CD4-positive, alpha-beta T cell treated with Interleukin-17A for 4 hours (primary cell): ENCODE measurements around the gene PABPN1.
"Not testable (repeated sequence)": the region's sequence is repeated elsewhere in the genome, so short reads cannot be mapped to it uniquely, and the experiment has no call there.

Source experiments
- DNase-seq: peaks from one replicate; pipeline ENCODE4 v3.0.0-alpha.2; 2020; ENCODE audit warnings: mixed read lengths

Gene PABPN1

DNA sequence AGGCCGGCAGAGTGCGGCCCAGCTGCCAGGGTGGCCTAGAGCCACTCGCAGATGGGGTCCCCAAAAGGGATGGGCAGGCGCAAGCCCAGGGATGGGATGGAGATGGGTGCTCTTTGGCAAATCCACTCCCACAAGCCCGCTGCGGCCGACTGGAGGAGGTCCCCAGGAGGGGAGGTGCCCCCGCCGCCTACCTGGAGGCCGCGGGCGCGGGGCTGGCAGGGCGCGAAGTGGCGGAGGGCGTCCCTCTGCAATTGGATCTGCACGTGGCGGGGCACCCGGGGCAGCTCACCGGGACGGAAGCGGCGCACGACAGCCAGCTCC is 19.3 kb upstream of the PABPN1 start:
- DNase-seq, result peak; percentile 67

GRCh38 chr14:23302290-23303225 is 18.7 kb upstream of the PABPN1 start, which contains the start of gene PPP1R3E:
TSS of gene PPP1R3E (minus strand) at chr14:23302859. CDS start at chr14:23302576, 283 bp downstream.
- peak; percentile 95 for DNase-seq

- no peak for DNase-seq
Observed at GRCh38 chr14:23306412-23307145, 14.7 kb upstream of the PABPN1 start, which contains the start of gene BCL2L2. TSS of gene BCL2L2 (plus strand) at chr14:23306833. CDS start at chr14:23307768, 935 bp downstream.

DNA sequence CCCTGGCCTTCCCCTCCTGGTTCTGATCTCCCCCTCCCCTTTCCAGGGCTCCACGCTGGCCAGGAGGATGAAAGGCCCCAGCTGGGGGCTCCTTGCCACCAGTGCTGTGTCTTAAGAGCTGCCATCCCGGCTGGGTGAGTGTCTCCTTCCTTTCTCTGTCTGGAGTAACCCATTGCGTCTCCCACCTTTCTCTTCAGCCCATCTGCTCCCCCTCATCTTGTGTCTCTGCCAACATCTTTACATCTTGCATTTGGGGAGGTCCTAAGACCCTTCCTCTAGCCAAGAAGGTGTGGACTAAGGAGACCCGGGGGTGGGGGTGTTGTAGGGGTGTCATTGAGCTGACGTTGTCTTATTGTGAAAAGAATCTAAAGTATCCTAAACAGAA is 14.1 kb upstream of the PABPN1 start:
- DNase-seq, result no peak

DNA sequence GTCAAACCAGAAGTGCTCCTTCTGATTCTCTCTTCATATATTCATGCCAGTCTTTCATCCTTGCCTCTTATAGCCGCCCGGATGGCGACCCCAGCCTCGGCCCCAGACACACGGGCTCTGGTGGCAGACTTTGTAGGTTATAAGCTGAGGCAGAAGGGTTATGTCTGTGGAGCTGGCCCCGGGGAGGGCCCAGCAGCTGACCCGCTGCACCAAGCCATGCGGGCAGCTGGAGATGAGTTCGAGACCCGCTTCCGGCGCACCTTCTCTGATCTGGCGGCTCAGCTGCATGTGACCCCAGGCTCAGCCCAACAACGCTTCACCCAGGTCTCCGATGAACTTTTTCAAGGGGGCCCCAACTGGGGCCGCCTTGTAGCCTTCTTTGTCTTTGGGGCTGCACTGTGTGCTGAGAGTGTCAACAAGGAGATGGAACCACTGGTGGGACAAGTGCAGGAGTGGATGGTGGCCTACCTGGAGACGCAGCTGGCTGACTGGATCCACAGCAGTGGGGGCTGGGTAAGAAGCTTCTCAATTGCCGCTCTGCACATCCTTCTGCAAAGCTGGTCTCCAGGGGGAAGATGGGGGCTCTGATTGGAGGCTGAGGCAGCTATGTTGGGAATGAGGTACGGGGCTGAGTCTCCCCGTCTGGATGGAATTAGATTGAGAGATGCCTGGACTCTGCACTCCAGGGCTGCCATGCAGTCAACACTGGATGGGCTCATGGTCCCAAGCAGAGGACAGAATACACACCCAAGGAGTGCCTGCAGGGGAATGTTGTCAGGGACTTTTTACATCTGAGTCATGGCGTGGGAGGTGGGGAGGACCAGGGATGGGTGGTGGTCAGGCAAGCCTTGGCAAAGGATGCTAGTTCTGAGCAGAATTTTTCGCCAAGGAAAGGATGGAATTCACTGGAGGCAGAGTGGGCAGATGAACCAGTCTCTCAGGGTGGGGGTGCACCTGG is 13.3 kb upstream of the PABPN1 start:
- no peak for DNase-seq

GRCh38 chr14:23308721-23309445 is 12.4 kb upstream of the PABPN1 start:
- no peak for DNase-seq

GRCh38 chr14:23310546-23310945 is 10.7 kb upstream of the PABPN1 start:
- DNase-seq, result no peak

- DNase-seq, result no peak
Observed at GRCh38 chr14:23316300-23316699, 5.0 kb upstream of the PABPN1 start.

GRCh38 chr14:23319746-23320583 is 1.3 kb upstream of the PABPN1 start:
- DNase-seq, result no peak

DNA sequence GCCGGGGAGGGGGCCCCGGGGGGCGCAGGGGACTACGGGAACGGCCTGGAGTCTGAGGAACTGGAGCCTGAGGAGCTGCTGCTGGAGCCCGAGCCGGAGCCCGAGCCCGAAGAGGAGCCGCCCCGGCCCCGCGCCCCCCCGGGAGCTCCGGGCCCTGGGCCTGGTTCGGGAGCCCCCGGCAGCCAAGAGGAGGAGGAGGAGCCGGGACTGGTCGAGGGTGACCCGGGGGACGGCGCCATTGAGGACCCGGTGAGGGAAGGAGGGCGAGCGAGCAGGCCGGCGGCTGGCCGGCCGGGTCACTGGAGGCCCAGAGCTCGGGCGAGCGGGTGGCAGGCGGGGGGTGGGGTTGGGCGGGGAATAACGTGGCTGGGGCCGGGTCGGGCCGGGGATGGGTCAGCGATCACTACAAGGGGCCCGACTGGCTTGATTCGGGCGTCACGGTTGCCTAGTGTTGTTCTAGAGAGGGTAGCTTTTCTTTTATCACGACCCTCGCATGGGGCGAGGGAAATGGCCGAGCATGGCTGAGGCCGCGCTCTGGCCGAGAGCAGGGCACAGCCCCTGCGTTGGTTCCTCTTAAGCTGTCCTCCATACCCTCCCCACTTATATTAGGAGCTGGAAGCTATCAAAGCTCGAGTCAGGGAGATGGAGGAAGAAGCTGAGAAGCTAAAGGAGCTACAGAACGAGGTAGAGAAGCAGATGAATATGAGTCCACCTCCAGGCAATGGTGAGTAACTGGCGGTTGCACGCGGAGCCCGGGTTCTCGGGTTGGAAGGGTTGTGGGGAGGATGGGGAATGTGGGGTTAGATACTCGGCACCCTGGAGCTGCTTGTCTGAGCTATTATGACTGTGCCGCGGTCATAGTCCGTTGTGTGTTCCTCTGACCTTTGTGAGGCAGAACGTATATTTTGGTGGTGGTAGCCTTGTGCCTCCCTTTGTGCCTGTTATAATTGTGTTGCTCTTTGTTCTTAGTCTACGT is 603 bp downstream of the PABPN1 start:
- DNase-seq, result peak; percentile 49

DNA sequence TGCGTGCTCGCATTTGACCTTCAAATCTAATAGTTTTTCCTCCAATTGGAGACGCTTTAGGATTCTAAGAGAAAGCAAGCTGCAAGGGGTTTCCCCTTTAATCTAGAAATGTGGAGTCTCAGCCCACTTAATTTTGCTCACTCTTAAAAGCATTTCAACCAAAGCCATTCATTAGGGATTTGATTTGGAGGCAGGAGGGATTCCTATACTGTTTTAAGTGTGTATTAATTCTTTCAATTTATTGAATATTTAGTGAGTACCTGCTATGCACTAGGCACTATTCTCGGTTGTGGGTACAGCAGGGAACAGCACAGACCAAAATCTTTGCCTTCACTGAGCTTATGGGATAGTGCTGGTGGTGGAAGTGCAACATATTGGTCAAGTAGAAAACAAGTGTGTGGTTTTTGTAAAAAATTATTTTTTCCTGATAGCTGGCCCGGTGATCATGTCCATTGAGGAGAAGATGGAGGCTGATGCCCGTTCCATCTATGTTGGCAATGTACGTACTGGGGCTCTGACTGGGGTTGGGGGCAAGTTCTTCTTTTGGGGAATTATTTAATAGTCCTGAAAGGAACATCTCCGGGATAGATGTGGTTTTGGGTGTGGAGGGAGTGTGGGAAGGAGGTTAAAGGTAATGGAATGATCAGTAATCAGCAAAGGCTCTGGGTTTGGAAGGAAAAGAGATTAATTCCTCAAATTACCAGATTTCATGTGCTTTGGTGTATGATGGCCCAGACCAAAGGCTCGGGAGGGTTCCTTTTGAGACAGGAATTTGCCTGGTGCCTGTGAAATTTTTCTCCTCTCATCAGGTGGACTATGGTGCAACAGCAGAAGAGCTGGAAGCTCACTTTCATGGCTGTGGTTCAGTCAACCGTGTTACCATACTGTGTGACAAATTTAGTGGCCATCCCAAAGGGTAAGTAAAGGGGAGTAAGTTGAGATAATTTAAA is 1.6 kb downstream of the PABPN1 start:
- no peak for DNase-seq

- no peak for DNase-seq
Observed at GRCh38 chr14:23323838-23324454, 2.7 kb downstream of the PABPN1 start.

DNA sequence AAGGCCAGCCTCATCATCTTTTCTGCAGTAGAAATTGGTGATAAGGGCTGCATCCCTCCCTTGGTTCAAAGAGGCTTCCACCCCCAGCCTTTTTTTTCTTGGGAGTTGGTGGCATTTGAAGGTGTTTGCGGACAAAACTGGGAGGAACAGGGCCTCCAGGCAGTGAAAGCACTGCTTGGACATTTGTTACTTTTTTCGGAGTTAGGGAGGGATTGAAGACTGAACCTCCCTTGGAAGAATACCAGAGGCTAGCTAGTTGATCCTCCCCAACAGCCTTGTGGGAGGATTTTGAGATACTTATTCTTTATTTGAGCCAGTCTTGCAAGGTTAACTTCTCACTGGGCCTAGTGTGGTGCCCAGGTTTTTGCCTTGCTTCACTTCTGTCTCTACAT is 3.2 kb downstream of the PABPN1 start:
- DNase-seq, result no peak

- no peak for DNase-seq
Observed at GRCh38 chr14:23324993-23325392, 3.7 kb downstream of the PABPN1 start.

- not testable (repeated sequence) for DNase-seq
Observed at GRCh38 chr14:23325746-23326145, 4.5 kb downstream of the PABPN1 start.

DNA sequence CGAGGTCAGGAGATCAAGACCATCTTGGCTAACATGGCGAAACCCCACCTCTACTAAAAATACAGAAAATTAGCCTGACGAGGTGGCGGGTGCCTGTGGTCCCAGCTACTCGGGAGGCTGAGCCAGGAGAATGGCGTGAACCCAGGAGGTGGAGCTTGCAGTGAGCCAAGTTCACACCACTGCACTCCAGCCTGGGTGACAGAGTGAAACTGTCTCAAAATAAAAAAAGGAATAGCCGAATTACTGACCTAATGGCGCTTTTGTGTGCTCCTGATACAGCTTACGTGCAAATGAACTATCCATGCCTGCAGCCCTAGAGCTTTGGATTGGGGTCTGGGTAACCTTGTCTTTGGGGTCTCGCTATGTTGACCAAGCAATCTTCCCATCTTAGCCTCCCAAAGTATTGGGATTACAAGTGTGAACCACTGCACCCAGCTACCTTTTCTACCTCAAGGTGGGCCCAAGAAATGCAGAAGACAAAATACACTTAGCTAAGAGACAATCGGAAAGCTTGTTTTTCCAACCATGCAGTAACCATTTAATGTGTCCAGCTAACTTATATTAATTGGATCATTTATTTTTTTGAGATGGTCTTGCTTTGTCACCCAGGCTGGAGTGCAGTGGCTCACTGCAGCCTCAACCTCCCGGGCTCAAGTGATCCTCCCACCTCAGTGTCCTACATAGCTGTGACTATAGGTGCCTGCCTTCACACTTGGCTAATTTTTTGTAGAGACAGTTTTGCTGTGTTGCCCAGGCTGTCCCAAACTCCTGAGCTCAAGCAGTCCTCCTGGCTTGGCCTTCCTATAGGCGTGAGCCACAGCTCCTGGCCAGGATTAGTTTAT is 5.5 kb downstream of the PABPN1 start:
- DNase-seq, result no peak
